Osteoblast (primary cell): ENCODE results near the gene NANS. TPM values are rescaled to one million over a fixed set of nuclear protein-coding genes. Genes with fewer than 3 reads are reported as not detected.

ENCODE experiments used
- DNase-seq: peaks from one replicate; pipeline ENCODE4 v3.0.0; 2011; ENCODE audit warnings: low spot score, mixed read lengths; ENCODE audit not compliant: insufficient read length; ENCODE audit errors: missing footprints
- H2AFZ ChIP-seq: 2 replicates; pipeline ENCODE4 v1.6.0; 2011; ENCODE audit warnings: mild to moderate bottlenecking, low read length
- H3K27ac ChIP-seq: 2 replicates; pipeline ENCODE4 v1.5.1; 2011; ENCODE audit warnings: mild to moderate bottlenecking, low read depth, low read length, moderate library complexity
- H3K27me3 ChIP-seq: 2 replicates; pipeline ENCODE4 v1.6.0; 2012; ENCODE audit warnings: mild to moderate bottlenecking, control low read depth, inconsistent platforms, low read length, moderate library complexity; ENCODE audit not compliant: insufficient read depth
- H3K36me3 ChIP-seq: 2 replicates; pipeline ENCODE4 v1.5.1; 2011; ENCODE audit warnings: mild to moderate bottlenecking, low read length, control low read depth, moderate library complexity; ENCODE audit not compliant: insufficient read depth
- H3K4me1 ChIP-seq: 2 replicates; pipeline ENCODE4 v1.5.1; 2011; ENCODE audit warnings: mild to moderate bottlenecking, low read length, control low read depth, moderate library complexity; ENCODE audit not compliant: insufficient read depth
- H3K4me2 ChIP-seq: 2 replicates; pipeline ENCODE4 v1.6.0; 2011; ENCODE audit warnings: mild to moderate bottlenecking, low read length; ENCODE audit not compliant: insufficient read depth
- H3K4me3 ChIP-seq: fragments of 200-600 bp; sonication (generic); 3 replicates; pipeline ENCODE4 v1.5.1; 2012; ENCODE audit warnings: mild to moderate bottlenecking, low read length, inconsistent platforms; ENCODE audit not compliant: insufficient read depth
- H3K79me2 ChIP-seq: 2 replicates; pipeline ENCODE4 v1.6.0; 2012; ENCODE audit warnings: mild to moderate bottlenecking, low read length, control low read depth, inconsistent platforms; ENCODE audit not compliant: insufficient read depth
- H3K9me3 ChIP-seq: 2 replicates; pipeline ENCODE4 v1.5.1; 2011; ENCODE audit warnings: low read depth, low read length, control low read depth
- H4K20me1 ChIP-seq: 2 replicates; pipeline ENCODE4 v1.6.0; 2012; ENCODE audit warnings: mild to moderate bottlenecking, low read length, control low read depth; ENCODE audit not compliant: insufficient read depth
- CTCF ChIP-seq: IDR thresholded peaks from 2 replicates; pipeline ENCODE4 v1.5.1; 2011; ENCODE audit warnings: mild to moderate bottlenecking, low read depth, low read length, moderate library complexity; ENCODE audit errors: extremely low read depth
- total RNA-seq: library from RNA; depleted of rRNA; stranded (reverse); fragments of >200 nt; gene quantifications from 2 replicates; pipeline ENCODE4 v1.2.3, GENCODE V29; 2012

The NANS gene
- total RNA-seq, 1 donor = 56.1 TPM

DNA sequence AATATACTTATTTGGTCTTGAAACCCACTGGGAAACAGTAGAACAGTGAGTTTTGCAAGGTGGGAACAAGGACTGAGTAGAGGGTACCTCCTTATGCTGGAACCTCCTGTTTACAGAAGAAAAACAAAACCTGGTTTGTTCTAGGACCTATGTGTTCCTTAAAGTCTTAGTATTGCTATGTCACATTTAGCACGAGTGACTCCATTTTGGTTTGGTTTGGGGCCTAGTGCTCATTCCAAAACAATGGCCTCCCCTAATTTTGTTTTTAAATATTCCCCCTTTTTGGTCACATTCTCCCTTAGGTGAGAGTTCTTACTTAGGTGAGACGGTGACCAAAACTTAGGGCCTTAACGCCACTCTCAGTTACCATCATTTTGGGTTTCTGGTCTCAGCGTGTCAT, 6.2 kb upstream of the NANS start:
- TF ChIP-seq CTCF = no peak
- H3K36me3 ChIP-seq = no peaks in the 10 kb centered on the region
- H2AFZ ChIP-seq = no peak overlapping the region

GRCh38 chr9:98054376-98054951, 2.1 kb upstream of the NANS start:
- H3K36me3 ChIP-seq = no peaks in the 10 kb centered on the region
- H3K27me3 ChIP-seq = no peaks in the 10 kb centered on the region
- DNase-seq = no peak
- H3K4me1 ChIP-seq = peaks cover 15% of the 10 kb centered on the region
- no peak overlapping the region for H2AFZ ChIP-seq
- peaks cover 8% of the 10 kb centered on the region for H4K20me1 ChIP-seq
- no peak overlapping the region for H3K4me2 ChIP-seq
- H3K9me3 ChIP-seq = no peaks in the 10 kb centered on the region
- peaks cover 27% of the 10 kb centered on the region for H3K79me2 ChIP-seq
- no peak overlapping the region for H3K27ac ChIP-seq
- no peak overlapping the region for H3K4me3 ChIP-seq
- TF ChIP-seq CTCF = no peak

More for the DNA sequence above, 6.2 kb upstream of the NANS start:
- no peaks in the 10 kb centered on the region for H3K79me2 ChIP-seq
- no peak overlapping the region for H3K4me3 ChIP-seq
- no peak overlapping the region for H3K4me2 ChIP-seq
- H3K9me3 ChIP-seq = no peaks in the 10 kb centered on the region
- H4K20me1 ChIP-seq = no peaks in the 10 kb centered on the region
- no peak for DNase-seq
- H3K27me3 ChIP-seq = no peaks in the 10 kb centered on the region
- H3K27ac ChIP-seq = no peak overlapping the region
- no peaks in the 10 kb centered on the region for H3K4me1 ChIP-seq

GRCh38 chr9:98057138-98057799, 737 bp downstream of the NANS start:
- Histone ChIP-seq H3K4me2 (peak overlapping the region; percentile 87), H3K4me3 (peak overlapping the region; percentile 91), H3K27ac (peak overlapping the region; percentile 87), H3K9me3 (no peaks in the 10 kb centered on the region), H2AFZ (peak overlapping the region; percentile 72), H4K20me1 (peaks cover 10% of the 10 kb centered on the region), H3K36me3 (peaks cover 14% of the 10 kb centered on the region), H3K79me2 (peaks cover 40% of the 10 kb centered on the region), H3K27me3 (no peaks in the 10 kb centered on the region), H3K4me1 (peaks cover 22% of the 10 kb centered on the region)
- TF ChIP-seq CTCF = no peak
- no peak for DNase-seq

- Histone ChIP-seq H3K4me1 (peaks cover 28% of the 10 kb centered on the region), H3K4me3 (no peak overlapping the region), H4K20me1 (peaks cover 18% of the 10 kb centered on the region), H3K36me3 (peaks cover 45% of the 10 kb centered on the region), H2AFZ (no peak overlapping the region), H3K27me3 (no peaks in the 10 kb centered on the region), H3K9me3 (no peaks in the 10 kb centered on the region), H3K4me2 (no peak overlapping the region), H3K27ac (no peak overlapping the region), H3K79me2 (peaks cover 51% of the 10 kb centered on the region)
- TF ChIP-seq CTCF = no peak
- no peak for DNase-seq
Observed at GRCh38 chr9:98062161-98062560, 5.6 kb downstream of the NANS start.
